HCT116 (cell line): Measurements from ENCODE around the gene PELI3. TPM values are rescaled to one million over a fixed set of nuclear protein-coding genes. Genes with fewer than 3 reads are reported as not detected.

Source experiments
- ATAC-seq: fragments of 200-7000 bp; cut with Tn5 transposase; 2 replicates; pipeline ENCODE4 v1.9.1; 2020; ENCODE audit warnings: mild to moderate bottlenecking, moderate library complexity
- BruUV-seq: library from RNA; stranded (reverse); fragments of 400-500 nt; replicated peaks from 2 replicates; lab custom pipeline; 2021; lab: Mats Ljungman, UMichigan
- CTCF ChIA-PET: fragments of 300-600 bp; sonication (Branson Sonifier 250); formaldehyde crosslinking; loops from one replicate; lab custom pipeline; 2021; ENCODE audit warnings: antibody characterized with exemption; lab: Charles Lee
- POLR2A ChIA-PET: fragments of 300-600, 350-600 bp; sonication (Branson Sonifier 250); formaldehyde crosslinking; loops from one replicate; lab custom pipeline; 2021; ENCODE audit warnings: antibody characterized with exemption; lab: Charles Lee
- RAD21 ChIA-PET, 2 experiments: fragments of 300-600 bp; sonication (Branson Sonifier 250); formaldehyde crosslinking; loops; one replicate each; lab custom pipeline; 2023; ENCODE audit warnings: low total read pairs in 2 of 2; ENCODE audit not compliant: uncharacterized antibody in 2 of 2, unreplicated experiment in 2 of 2, low non-redundant PET in 1 of 2; lab: Charles Lee
- DNase-seq: peaks from one replicate; pipeline ENCODE4 v3.0.0-alpha.2; 2010; ENCODE audit warnings: low read depth, low spot score
- H2AFZ ChIP-seq: fragments of 200-600 bp; shearing (Covaris generic), sonication (generic); 2 replicates; pipeline ENCODE4 v1.6.1; 2017; ENCODE audit warnings: low read depth, mixed run types, mixed read lengths, antibody characterized with exemption, low read length; ENCODE audit not compliant: poor library complexity, severe bottlenecking
- H3K27ac ChIP-seq: 2 replicates; pipeline ENCODE4 v1.5.1; 2012; ENCODE audit warnings: low read depth, low read length
- H3K27me3 ChIP-seq: fragments of 200-600 bp; sonication (generic); 2 replicates; pipeline ENCODE4 v1.6.1; 2016; ENCODE audit warnings: mixed run types, low read length, mixed read lengths; ENCODE audit not compliant: insufficient read depth
- H3K36me3 ChIP-seq, 2 experiments: fragments of 200-500 bp in 1 of 2; fragments of 200-600 bp in 1 of 2; sonication (Bioruptor generic) in 1 of 2; sonication (generic) in 1 of 2; 2 replicates each; pipeline versions ENCODE4 v1.5.1 to v1.6.1; 2014 to 2016; ENCODE audit warnings: low read length in 2 of 2, inconsistent platforms in 1 of 2, mixed read lengths in 1 of 2, mixed run types in 1 of 2; ENCODE audit not compliant: insufficient read depth in 2 of 2, control insufficient read depth in 1 of 2
- H3K4me1 ChIP-seq, 2 experiments: fragments of 200-600 bp in 1 of 2; sonication (generic) in 1 of 2; 2 replicates each; pipeline versions ENCODE4 v1.5.1 to v1.6.1; 2012 to 2017; ENCODE audit warnings: low read length in 2 of 2, inconsistent platforms in 1 of 2, mild to moderate bottlenecking in 1 of 2, mixed read lengths in 1 of 2, mixed run types in 1 of 2, moderate library complexity in 1 of 2; ENCODE audit not compliant: insufficient read depth in 2 of 2, control insufficient read depth in 1 of 2
- H3K4me2 ChIP-seq: fragments of 200-600 bp; sonication (generic); 2 replicates; pipeline ENCODE4 v1.6.1; 2017; ENCODE audit warnings: mixed run types, low read length, mixed read lengths
- H3K4me3 ChIP-seq, 2 experiments: fragments of 200-600 bp in 1 of 2; sonication (generic) in 1 of 2; replicated peaks in 1 of 2; 2 replicates each; pipeline ENCODE4 v1.5.1; 2011 to 2016; ENCODE audit warnings: low read length in 2 of 2, control low read depth in 1 of 2, low read depth in 1 of 2, mild to moderate bottlenecking in 1 of 2, mixed read lengths in 1 of 2, mixed run types in 1 of 2
- H3K79me2 ChIP-seq: fragments of 200-600 bp; sonication (generic); 2 replicates; pipeline ENCODE4 v1.6.1; 2017; ENCODE audit warnings: mild to moderate bottlenecking, mixed run types, low read length, moderate library complexity, mixed read lengths; ENCODE audit not compliant: insufficient read depth
- H3K9ac ChIP-seq: fragments of 200-600 bp; sonication (generic); 2 replicates; pipeline ENCODE4 v1.6.1; 2016; ENCODE audit warnings: low read length, mixed read lengths
- H3K9me2 ChIP-seq: fragments of 200-600 bp; sonication (generic), shearing (Covaris generic); 2 replicates; pipeline ENCODE4 v1.6.1; 2017; ENCODE audit warnings: mixed run types, mild to moderate bottlenecking, moderate library complexity; ENCODE audit not compliant: insufficient read depth
- H3K9me3 ChIP-seq, 2 experiments: fragments of 200-500 bp in 1 of 2; fragments of 200-600 bp in 1 of 2; sonication (Bioruptor generic) in 1 of 2; sonication (generic) in 1 of 2; 2 replicates each; pipeline ENCODE4 v1.6.1; 2014 to 2017; ENCODE audit warnings: low read length in 2 of 2, mixed read lengths in 2 of 2, inconsistent platforms in 1 of 2, low read depth in 1 of 2, mild to moderate bottlenecking in 1 of 2, mixed run types in 1 of 2, moderate library complexity in 1 of 2; ENCODE audit not compliant: control insufficient read depth in 1 of 2, insufficient read depth in 1 of 2
- H4K20me1 ChIP-seq: fragments of 200-600 bp; sonication (generic), shearing (Covaris generic); 2 replicates; pipeline ENCODE4 v1.6.1; 2017; ENCODE audit warnings: mixed run types, mild to moderate bottlenecking, moderate library complexity; ENCODE audit not compliant: insufficient read depth
- EGR1 ChIP-seq: IDR thresholded peaks from 2 replicates; pipeline ENCODE4 v1.6.1; 2012; ENCODE audit warnings: low read depth
- POLR2AphosphoS5 ChIP-seq: IDR thresholded peaks from 2 replicates; pipeline ENCODE4 v1.6.1; 2011; ENCODE audit warnings: mild to moderate bottlenecking, low read depth, low read length, moderate library complexity
- RAD21 ChIP-seq: IDR thresholded peaks from 2 replicates; pipeline ENCODE4 v1.6.1; 2012; ENCODE audit warnings: low read depth, mild to moderate bottlenecking
- REST ChIP-seq: IDR thresholded peaks from 2 replicates; pipeline ENCODE4 v1.6.1; 2012; ENCODE audit warnings: low read depth
- YY1 ChIP-seq: IDR thresholded peaks from 2 replicates; pipeline ENCODE4 v1.6.1; 2011; ENCODE audit warnings: low read length, low read depth, moderate library complexity, mild to moderate bottlenecking; ENCODE audit not compliant: insufficient replicate concordance; ENCODE audit errors: extremely low read depth
- intact Hi-C: fragments of 100-400 bp; cut with micrococcal nuclease; formaldehyde crosslinking; loops from 2 replicates; pipeline ENCODE4 v1.10.0; 2022
- total RNA-seq: library from RNA; stranded (reverse); gene quantifications from one replicate; pipeline ENCODE4 v1.2.1, GENCODE V29; 2021; ENCODE audit not compliant: unreplicated experiment
- TF ChIP-seq, protein P1 (sequence below): IDR thresholded peaks from 2 replicates; pipeline ENCODE4 v1.6.1; 2011; ENCODE audit warnings: mild to moderate bottlenecking, low read length, moderate library complexity; ENCODE audit not compliant: insufficient replicate concordance; ENCODE audit errors: extremely low read depth

PELI3 gene
- total RNA-seq, 1 experiment from 2014 or later: 12.8 TPM

- H3K4me3 ChIP-seq: no peak overlapping the region
- TF ChIP-seq POLR2AphosphoS5 (no peak), YY1 (no peak), REST (no peak), EGR1 (no peak), RAD21 (no peak)
- TF ChIP-seq, protein P1, sequence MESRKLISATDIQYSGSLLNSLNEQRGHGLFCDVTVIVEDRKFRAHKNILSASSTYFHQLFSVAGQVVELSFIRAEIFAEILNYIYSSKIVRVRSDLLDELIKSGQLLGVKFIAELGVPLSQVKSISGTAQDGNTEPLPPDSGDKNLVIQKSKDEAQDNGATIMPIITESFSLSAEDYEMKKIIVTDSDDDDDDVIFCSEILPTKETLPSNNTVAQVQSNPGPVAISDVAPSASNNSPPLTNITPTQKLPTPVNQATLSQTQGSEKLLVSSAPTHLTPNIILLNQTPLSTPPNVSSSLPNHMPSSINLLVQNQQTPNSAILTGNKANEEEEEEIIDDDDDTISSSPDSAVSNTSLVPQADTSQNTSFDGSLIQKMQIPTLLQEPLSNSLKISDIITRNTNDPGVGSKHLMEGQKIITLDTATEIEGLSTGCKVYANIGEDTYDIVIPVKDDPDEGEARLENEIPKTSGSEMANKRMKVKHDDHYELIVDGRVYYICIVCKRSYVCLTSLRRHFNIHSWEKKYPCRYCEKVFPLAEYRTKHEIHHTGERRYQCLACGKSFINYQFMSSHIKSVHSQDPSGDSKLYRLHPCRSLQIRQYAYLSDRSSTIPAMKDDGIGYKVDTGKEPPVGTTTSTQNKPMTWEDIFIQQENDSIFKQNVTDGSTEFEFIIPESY: no peak
- no peak overlapping the region for H3K9ac ChIP-seq
- H3K9me3 ChIP-seq: no peaks in the 10 kb centered on the region
- RAD21 ChIA-PET: no interaction called here
- no peaks in the 10 kb centered on the region for H3K4me1 ChIP-seq
- H3K36me3 ChIP-seq: peaks cover 9 to 11% of the 10 kb centered on the region in 2 experiments; a peak in 3 of 4 replicates
- DNase-seq: no peak
- H3K4me2 ChIP-seq: no peak overlapping the region
- POLR2A ChIA-PET: no interaction called here
- H2AFZ ChIP-seq: no peak overlapping the region
- H3K27me3 ChIP-seq: no peaks in the 10 kb centered on the region
- no TSS peak for BruUV-seq
- ATAC-seq: no peak
- no peaks in the 10 kb centered on the region for H3K79me2 ChIP-seq
- no peaks in the 10 kb centered on the region for H3K9me2 ChIP-seq
- intact Hi-C loops: no loop called here
- CTCF ChIA-PET: no interaction called here
- no peak overlapping the region for H3K27ac ChIP-seq
- no peaks in the 10 kb centered on the region for H4K20me1 ChIP-seq
Measured at GRCh38 chr11:66523611-66524010, 56.9 kb downstream of the PELI3 start.
